ENCODE data around the gene RNASE13.
"Not testable (repeated sequence)": the region's sequence is repeated elsewhere in the genome, so short reads cannot be mapped to it uniquely, and the experiment has no call there.

Gene RNASE13

DNA sequence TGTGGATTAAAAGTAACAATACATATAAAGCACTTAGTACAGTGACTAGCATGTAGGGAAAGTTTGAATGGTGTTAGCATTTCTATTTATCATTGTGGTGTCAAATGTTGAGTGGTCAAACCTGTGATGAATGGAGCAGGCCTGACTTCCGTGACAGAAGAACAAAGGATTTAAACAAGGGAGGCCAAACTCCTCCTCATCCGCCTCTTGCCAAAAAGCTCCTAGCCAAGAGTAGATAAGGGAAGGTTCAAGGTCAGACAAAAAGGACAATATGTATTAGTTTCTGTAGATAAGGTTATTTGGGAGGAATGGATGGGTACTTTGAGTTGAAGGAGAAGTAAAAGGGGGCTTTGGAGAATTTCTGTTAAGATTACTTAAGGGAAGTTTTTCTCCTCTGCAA lies 14.0 kb upstream of the RNASE13 start:
- H3K27me3 ChIP-seq (ENCODE audit: control insufficient read depth, insufficient read depth, low read length): peaks cover 2% of the 10 kb centered on the region
- no peak overlapping the region for H3K9ac ChIP-seq (ENCODE audit: low read depth, low read length)
- H3K9me3 ChIP-seq (ENCODE audit: control insufficient read depth, insufficient read depth, low read length): no peaks in the 10 kb centered on the region
- no peak overlapping the region for H3K4me3 ChIP-seq (ENCODE audit: low read depth, low read length)
- H3K36me3 ChIP-seq (ENCODE audit: control insufficient read depth, insufficient read depth, low read length): no peaks in the 10 kb centered on the region
- H3K4me1 ChIP-seq (ENCODE audit: control insufficient read depth, insufficient read depth, low read length): no peaks in the 10 kb centered on the region

DNA sequence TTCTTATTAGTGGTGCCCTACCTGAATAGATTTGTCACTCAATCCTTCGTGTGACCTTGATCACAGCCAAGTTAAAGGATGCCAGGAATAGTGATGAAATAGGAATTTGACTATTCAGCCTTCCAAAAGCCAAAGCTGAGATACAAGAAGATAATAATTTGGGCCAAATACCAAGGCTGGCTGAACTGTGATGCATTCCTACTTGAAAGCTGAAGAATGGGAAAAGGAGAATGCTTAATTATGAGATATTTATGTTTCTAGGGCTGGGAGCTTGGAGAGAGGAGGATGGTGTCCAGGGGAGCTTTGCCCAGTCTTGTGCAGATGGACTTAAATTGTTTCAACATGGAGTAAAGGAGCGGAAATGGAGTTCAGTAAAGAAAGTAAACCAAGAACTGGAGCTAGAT lies 12.8 kb upstream of the RNASE13 start:
- Histone ChIP-seq H3K9me3 (ENCODE audit: control insufficient read depth, insufficient read depth, low read length) (no peaks in the 10 kb centered on the region), H3K4me3 (ENCODE audit: low read depth, low read length) (no peak overlapping the region), H3K36me3 (ENCODE audit: control insufficient read depth, insufficient read depth, low read length) (no peaks in the 10 kb centered on the region), H3K9ac (ENCODE audit: low read depth, low read length) (no peak overlapping the region), H3K27me3 (ENCODE audit: control insufficient read depth, insufficient read depth, low read length) (peaks cover 2% of the 10 kb centered on the region), H3K4me1 (ENCODE audit: control insufficient read depth, insufficient read depth, low read length) (no peaks in the 10 kb centered on the region)

DNA sequence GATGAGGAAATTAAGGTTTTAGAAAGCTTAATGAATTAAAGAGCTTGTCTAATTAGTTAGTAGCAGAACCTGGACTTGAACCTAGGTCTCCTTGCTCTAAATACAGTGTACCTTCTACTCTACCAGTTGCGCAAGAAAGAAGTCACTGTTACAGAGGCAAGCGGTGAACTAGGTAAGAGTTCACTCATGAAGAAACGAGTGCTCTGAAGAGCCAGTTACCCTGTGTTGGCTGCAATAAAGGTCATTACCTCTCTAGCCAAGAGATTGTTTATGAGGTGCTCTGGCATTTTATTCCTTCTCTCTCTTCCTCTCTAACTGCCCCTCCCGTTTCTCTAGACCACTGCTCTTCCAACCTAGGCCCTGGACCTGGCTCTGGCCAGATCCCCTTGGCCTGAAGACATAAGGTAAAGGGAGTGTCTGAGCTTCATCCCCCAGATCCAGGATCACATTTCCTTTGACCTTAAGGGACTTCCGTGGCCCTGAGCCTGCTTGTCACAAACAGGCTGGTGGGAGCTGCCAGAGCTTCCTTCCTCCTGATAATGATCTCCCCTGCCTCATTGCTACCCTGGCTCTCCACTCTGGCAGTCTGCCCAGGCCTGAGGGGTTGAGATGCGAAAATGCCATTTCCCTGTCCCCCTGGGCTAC lies 9.5 kb upstream of the RNASE13 start:
- H3K4me1 ChIP-seq (ENCODE audit: control insufficient read depth, insufficient read depth, low read length): peaks cover 8% of the 10 kb centered on the region
- H3K36me3 ChIP-seq (ENCODE audit: control insufficient read depth, insufficient read depth, low read length): no peaks in the 10 kb centered on the region
- H3K4me3 ChIP-seq (ENCODE audit: low read depth, low read length): no peak overlapping the region
- no peaks in the 10 kb centered on the region for H3K9me3 ChIP-seq (ENCODE audit: control insufficient read depth, insufficient read depth, low read length)
- peaks cover 2% of the 10 kb centered on the region for H3K27me3 ChIP-seq (ENCODE audit: control insufficient read depth, insufficient read depth, low read length)
- no peak overlapping the region for H3K9ac ChIP-seq (ENCODE audit: low read depth, low read length)

DNA sequence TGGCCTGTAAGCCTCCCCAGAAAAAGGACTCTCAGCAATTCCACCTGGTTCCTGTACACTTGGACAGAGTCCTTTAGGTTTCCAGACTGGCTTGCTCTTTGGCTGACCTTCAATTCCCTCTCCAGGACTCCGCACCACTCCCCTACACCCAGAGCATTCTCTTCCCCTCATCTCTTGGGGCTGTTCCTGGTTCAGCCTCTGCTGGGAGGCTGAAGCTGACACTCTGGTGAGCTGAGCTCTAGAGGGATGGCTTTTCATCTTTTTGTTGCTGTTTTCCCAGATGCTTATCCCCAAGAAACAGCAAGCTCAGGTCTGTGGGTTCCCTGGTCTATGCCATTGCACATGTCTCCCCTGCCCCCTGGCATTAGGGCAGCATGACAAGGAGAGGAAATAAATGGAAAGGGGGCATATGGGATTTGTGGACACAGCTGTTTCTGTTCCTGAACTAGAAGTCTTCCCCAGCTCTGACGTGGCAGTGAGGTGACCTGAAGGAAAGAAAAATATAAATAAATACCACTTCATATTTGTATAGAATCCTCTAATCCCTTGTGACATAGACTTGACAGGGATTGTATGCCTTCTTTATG lies 8.9 kb upstream of the RNASE13 start:
- H3K4me3 ChIP-seq (ENCODE audit: low read depth, low read length): no peak overlapping the region
- H3K9me3 ChIP-seq (ENCODE audit: control insufficient read depth, insufficient read depth, low read length): no peaks in the 10 kb centered on the region
- H3K27me3 ChIP-seq (ENCODE audit: control insufficient read depth, insufficient read depth, low read length): peaks cover 2% of the 10 kb centered on the region
- H3K36me3 ChIP-seq (ENCODE audit: control insufficient read depth, insufficient read depth, low read length): no peaks in the 10 kb centered on the region
- H3K9ac ChIP-seq (ENCODE audit: low read depth, low read length): no peak overlapping the region
- H3K4me1 ChIP-seq (ENCODE audit: control insufficient read depth, insufficient read depth, low read length): peaks cover 12% of the 10 kb centered on the region

DNA sequence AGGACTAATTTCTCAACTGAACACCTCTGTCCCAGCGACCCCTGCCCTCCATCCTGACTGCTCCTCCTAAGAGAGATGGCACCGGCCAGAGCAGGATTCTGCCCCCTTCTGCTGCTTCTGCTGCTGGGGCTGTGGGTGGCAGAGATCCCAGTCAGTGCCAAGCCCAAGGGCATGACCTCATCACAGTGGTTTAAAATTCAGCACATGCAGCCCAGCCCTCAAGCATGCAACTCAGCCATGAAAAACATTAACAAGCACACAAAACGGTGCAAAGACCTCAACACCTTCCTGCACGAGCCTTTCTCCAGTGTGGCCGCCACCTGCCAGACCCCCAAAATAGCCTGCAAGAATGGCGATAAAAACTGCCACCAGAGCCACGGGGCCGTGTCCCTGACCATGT lies 8.3 kb upstream of the RNASE13 start:
- Histone ChIP-seq H3K9me3 (ENCODE audit: control insufficient read depth, insufficient read depth, low read length) (no peaks in the 10 kb centered on the region), H3K4me1 (ENCODE audit: control insufficient read depth, insufficient read depth, low read length) (peaks cover 13% of the 10 kb centered on the region), H3K4me3 (ENCODE audit: low read depth, low read length) (no peak overlapping the region), H3K27me3 (ENCODE audit: control insufficient read depth, insufficient read depth, low read length) (no peaks in the 10 kb centered on the region), H3K36me3 (ENCODE audit: control insufficient read depth, insufficient read depth, low read length) (no peaks in the 10 kb centered on the region), H3K9ac (ENCODE audit: low read depth, low read length) (no peak overlapping the region)

DNA sequence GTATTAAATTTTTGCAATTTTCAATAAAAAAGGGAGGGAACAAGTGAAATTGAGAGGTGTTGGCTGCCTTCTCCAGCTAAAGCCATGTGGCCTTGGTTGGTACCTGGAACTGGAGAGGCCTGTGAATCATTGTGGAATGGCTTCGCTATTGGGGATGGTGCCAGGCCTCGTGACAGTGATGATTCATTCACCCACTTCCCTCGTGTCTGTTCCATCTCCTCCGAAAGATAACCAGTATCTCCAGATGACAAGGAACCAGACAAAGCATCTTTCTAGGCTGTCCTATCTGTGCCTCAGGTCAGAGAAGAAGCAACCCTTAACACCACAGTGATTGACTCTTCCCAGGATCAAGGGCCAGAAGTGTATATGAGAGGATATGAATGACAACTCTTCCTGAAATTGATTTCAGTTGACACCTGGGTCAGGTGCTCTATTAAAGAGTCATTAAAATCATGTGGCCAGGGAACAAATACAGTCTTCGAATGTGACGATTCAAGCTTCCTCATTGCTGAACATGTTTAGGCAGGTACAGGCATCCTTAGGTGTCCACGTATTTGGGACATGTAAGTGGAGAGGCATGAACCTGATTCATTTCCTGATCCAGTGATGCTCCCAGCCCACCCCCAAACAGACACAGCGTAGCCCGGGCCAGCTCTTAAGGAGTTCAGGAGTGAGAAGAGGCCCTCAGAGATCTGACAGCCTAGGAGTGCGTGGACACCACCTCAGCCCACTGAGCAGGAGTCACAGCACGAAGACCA lies 7.2 kb upstream of the RNASE13 start, which contains the start of gene RNASE7:
Gene RNASE7 (plus strand): TSS at position 687 of the 758 bp plus-strand sequence. CDS start 631 bp downstream, outside the sequence.
- Histone ChIP-seq H3K4me3 (ENCODE audit: low read depth, low read length) (no peak within 1 kb of the TSS), H3K36me3 (ENCODE audit: control insufficient read depth, insufficient read depth, low read length) (no peaks in the 10 kb centered on the region), H3K9me3 (ENCODE audit: control insufficient read depth, insufficient read depth, low read length) (no peaks in the 10 kb centered on the region), H3K27me3 (ENCODE audit: control insufficient read depth, insufficient read depth, low read length) (no peaks in the 10 kb centered on the region), H3K4me1 (ENCODE audit: control insufficient read depth, insufficient read depth, low read length) (peaks cover 13% of the 10 kb centered on the region), H3K9ac (ENCODE audit: low read depth, low read length) (no peak within 1 kb of the TSS)

DNA sequence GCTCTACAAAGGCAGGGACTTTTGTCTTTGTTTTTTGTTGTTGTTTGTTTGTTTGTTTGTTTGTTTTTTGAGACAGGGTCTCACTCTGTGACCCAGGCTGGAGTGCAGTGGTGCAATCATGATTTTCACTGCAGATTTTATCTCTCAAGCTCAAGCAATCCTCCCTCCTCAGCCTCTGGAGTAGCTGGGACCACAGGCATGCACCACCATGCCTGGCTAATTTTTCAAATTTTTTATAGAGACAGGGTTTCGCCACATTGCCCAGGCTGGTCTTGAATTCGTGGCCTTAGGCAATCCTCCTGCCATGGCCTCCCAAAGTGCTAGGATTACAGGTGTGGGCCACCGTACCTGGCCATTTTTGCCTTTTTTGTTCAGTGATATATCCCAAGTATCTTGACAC lies 6.3 kb upstream of the RNASE13 start:
- not testable (repeated sequence) for H3K9me3 ChIP-seq (ENCODE audit: control insufficient read depth, insufficient read depth, low read length); H3K9ac ChIP-seq (ENCODE audit: low read depth, low read length); H3K4me3 ChIP-seq (ENCODE audit: low read depth, low read length); H3K27me3 ChIP-seq (ENCODE audit: control insufficient read depth, insufficient read depth, low read length); H3K36me3 ChIP-seq (ENCODE audit: control insufficient read depth, insufficient read depth, low read length)
- peaks cover 13% of the 10 kb centered on the region for H3K4me1 ChIP-seq (ENCODE audit: control insufficient read depth, insufficient read depth, low read length)

DNA sequence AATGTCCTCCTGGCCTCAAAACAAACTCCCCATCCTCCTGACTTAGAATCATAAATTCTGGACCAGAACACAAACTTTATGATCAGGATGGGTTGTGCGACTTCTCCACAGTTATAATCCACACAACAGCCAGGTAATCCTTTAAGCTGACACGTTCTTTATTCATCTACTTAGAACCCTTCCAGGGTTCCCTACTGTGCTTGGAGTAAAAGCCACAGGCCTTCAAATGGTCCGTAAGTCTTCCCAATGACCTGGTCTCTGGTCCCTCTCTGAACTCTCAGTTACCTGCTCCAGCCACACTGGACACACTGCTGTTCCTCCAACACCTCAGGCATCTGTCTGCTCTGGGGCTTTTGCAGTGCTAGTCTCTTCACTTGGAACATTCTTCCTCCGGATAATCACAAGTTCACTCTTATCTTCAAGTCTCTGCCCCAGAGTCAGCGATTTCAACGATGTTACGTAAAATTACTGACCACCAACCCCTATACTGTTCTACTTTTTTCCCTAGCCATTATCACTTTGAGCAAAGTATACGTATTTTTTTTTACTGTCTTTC lies 5.8 kb upstream of the RNASE13 start:
- no peak overlapping the region for H3K4me3 ChIP-seq (ENCODE audit: low read depth, low read length)
- peaks cover 13% of the 10 kb centered on the region for H3K4me1 ChIP-seq (ENCODE audit: control insufficient read depth, insufficient read depth, low read length)
- no peaks in the 10 kb centered on the region for H3K27me3 ChIP-seq (ENCODE audit: control insufficient read depth, insufficient read depth, low read length)
- H3K9ac ChIP-seq (ENCODE audit: low read depth, low read length): no peak overlapping the region
- H3K9me3 ChIP-seq (ENCODE audit: control insufficient read depth, insufficient read depth, low read length): no peaks in the 10 kb centered on the region
- H3K36me3 ChIP-seq (ENCODE audit: control insufficient read depth, insufficient read depth, low read length): no peaks in the 10 kb centered on the region

DNA sequence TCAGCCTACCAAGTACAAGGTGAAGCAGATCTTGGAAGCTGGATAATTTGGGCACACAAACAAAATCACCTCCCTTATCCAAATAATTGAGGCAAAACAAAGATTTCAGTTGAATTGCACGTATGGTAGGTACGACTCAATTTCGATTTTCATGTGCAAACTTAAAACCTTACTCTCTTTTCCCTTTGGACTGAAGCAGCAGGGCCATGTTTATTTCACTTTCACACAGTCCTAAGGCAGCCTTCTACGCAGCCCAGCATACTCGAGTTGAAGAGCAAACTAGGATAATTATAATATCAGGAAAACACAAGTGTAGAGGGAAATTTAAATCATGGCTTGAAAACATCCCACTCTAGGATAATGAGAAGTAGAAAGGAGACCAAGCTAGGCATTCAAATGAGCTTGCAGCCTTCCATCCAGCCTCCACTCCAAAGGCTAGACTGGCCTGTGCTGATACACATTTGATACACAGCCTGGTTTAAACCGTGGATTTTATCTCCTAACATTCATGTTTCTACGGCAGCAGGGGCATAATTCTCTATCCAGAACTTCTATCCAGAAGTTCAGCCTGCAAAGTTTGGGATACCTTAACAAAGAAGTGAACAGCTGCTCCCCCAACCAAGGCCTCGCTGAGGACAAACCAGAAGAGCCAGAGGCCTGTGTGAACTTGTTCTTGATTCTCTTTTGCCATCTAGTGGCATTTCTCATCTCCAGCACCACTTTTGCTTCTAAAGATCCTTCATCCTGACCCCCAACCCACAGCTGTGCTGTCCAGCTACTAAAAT lies 5.2 kb upstream of the RNASE13 start:
- H3K27me3 ChIP-seq (ENCODE audit: control insufficient read depth, insufficient read depth, low read length): no peaks in the 10 kb centered on the region
- H3K9ac ChIP-seq (ENCODE audit: low read depth, low read length): no peak overlapping the region
- no peaks in the 10 kb centered on the region for H3K9me3 ChIP-seq (ENCODE audit: control insufficient read depth, insufficient read depth, low read length)
- peaks cover 13% of the 10 kb centered on the region for H3K4me1 ChIP-seq (ENCODE audit: control insufficient read depth, insufficient read depth, low read length)
- no peaks in the 10 kb centered on the region for H3K36me3 ChIP-seq (ENCODE audit: control insufficient read depth, insufficient read depth, low read length)
- H3K4me3 ChIP-seq (ENCODE audit: low read depth, low read length): no peak overlapping the region

DNA sequence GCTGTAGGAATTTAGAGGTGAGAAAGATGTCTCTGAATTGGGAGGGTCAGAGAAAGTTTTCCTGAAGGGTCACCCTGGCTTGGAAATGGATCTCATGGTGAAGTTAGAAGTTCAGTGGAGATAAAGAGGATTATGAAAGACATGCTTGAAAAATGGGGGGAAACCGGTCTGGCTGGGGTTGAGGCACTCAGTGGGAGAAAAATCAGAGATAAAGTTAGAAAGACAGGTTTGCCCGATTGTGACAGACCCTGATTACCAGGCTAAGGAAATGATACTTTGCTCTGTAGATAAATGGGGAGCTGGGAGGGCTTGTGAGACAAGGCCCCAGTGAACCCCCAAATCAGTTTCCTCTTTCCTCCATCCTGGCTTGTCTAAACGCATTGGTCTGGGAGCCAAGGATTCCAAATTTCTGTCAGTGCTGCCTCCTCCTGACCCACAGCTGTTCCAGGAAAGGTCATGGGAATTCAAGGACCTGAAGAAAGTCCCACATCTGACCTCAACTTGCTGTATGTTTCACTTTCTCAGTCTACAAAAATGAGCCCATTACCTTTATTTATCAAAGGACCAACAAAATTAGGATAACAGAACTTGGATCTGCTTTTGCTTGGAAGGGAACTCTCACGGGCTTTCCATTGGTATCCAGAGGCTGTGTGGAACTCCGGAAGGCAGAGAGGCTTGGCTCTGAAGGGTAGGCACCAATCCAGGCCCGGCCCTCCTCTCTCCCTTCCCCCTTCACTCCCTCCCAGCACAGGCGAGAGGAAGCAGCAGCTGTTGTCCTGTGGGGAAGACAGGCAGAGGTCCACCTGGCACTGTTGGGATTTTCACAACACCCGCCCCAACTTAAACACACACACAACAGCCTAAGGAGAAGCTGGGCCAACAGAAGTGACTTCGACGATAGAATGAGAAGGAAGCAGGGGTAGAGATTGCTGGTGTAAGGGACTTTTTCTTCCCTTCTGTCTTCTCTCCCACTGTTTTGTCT lies 4.1 kb upstream of the RNASE13 start:
- no peaks in the 10 kb centered on the region for H3K36me3 ChIP-seq (ENCODE audit: control insufficient read depth, insufficient read depth, low read length)
- no peaks in the 10 kb centered on the region for H3K9me3 ChIP-seq (ENCODE audit: control insufficient read depth, insufficient read depth, low read length)
- no peak overlapping the region for H3K9ac ChIP-seq (ENCODE audit: low read depth, low read length)
- H3K27me3 ChIP-seq (ENCODE audit: control insufficient read depth, insufficient read depth, low read length): no peaks in the 10 kb centered on the region
- no peak overlapping the region for H3K4me3 ChIP-seq (ENCODE audit: low read depth, low read length)
- peaks cover 13% of the 10 kb centered on the region for H3K4me1 ChIP-seq (ENCODE audit: control insufficient read depth, insufficient read depth, low read length)

All from iPS-15b (cell line).